OCI-LY7 (cell line): Measurements from ENCODE around the gene MFAP2. TPM values are rescaled to one million over a fixed set of nuclear protein-coding genes. Genes with fewer than 3 reads are reported as not detected.

Source experiments
- BruUV-seq: library from RNA; stranded (reverse); fragments of 400-500 nt; replicated peaks from 2 replicates; lab custom pipeline; 2021; lab: Mats Ljungman, UMichigan
- CTCF ChIA-PET: fragments of 300-600 bp; sonication (Branson Sonifier 250); formaldehyde crosslinking; loops from one replicate; lab custom pipeline; 2022; ENCODE audit warnings: antibody characterized with exemption; ENCODE audit not compliant: unreplicated experiment; lab: Charles Lee
- POLR2A ChIA-PET: fragments of 300-600 bp; sonication (Branson Sonifier 250); formaldehyde crosslinking; loops from one replicate; lab custom pipeline; 2022; ENCODE audit warnings: antibody characterized with exemption; lab: Charles Lee
- DNase-seq: peaks from one replicate; pipeline ENCODE4 v3.0.0-alpha.2; 2015; ENCODE audit warnings: low spot score
- H2AFZ ChIP-seq: fragments of 200-600 bp; sonication (generic), shearing (Covaris generic); 2 replicates; pipeline ENCODE4 v1.6.1; 2014; ENCODE audit warnings: mild to moderate bottlenecking, antibody characterized with exemption, low read length, moderate library complexity
- H3K27ac ChIP-seq: fragments of 200-600 bp; sonication (generic); 2 replicates; pipeline ENCODE4 v1.5.1; 2014; ENCODE audit warnings: mixed run types, low read depth, mild to moderate bottlenecking, moderate library complexity, low read length, inconsistent platforms; ENCODE audit not compliant: poor library complexity, severe bottlenecking
- H3K36me3 ChIP-seq: fragments of 200-600 bp; sonication (generic); 2 replicates; pipeline ENCODE4 v1.6.1; 2014; ENCODE audit warnings: mild to moderate bottlenecking, antibody characterized with exemption, low read length, moderate library complexity, mixed read lengths; ENCODE audit not compliant: insufficient read depth
- H3K4me1 ChIP-seq: fragments of 200-600 bp; sonication (generic); 2 replicates; pipeline ENCODE4 v1.5.1; 2014; ENCODE audit warnings: mild to moderate bottlenecking, low read length; ENCODE audit not compliant: insufficient read depth, poor library complexity, severe bottlenecking
- H3K4me2 ChIP-seq: fragments of 200-600 bp; sonication (generic); 2 replicates; pipeline ENCODE4 v1.6.1; 2014; ENCODE audit warnings: mild to moderate bottlenecking, low read length
- H3K4me3 ChIP-seq: fragments of 200-600 bp; sonication (generic); 2 replicates; pipeline ENCODE4 v1.5.1; 2014; ENCODE audit warnings: mild to moderate bottlenecking, low read depth, low read length; ENCODE audit not compliant: poor library complexity, severe bottlenecking
- H3K79me2 ChIP-seq: fragments of 200-600 bp; sonication (generic); 2 replicates; pipeline ENCODE4 v1.6.1; 2016; ENCODE audit warnings: low read depth, mild to moderate bottlenecking, low read length, moderate library complexity, mixed read lengths; ENCODE audit not compliant: insufficient read depth
- H3K9me2 ChIP-seq: fragments of 200-600 bp; sonication (generic); 2 replicates; pipeline ENCODE4 v1.6.1; 2016; ENCODE audit warnings: mild to moderate bottlenecking, low read length, mixed read lengths; ENCODE audit not compliant: insufficient read depth
- H3K9me3 ChIP-seq: fragments of 200-600 bp; sonication (generic); 2 replicates; pipeline ENCODE4 v1.6.1; 2014; ENCODE audit warnings: mild to moderate bottlenecking, mixed run types, low read length, mixed read lengths
- H4K20me1 ChIP-seq: fragments of 200-600 bp; sonication (generic); 2 replicates; pipeline ENCODE4 v1.6.1; 2014; ENCODE audit warnings: mild to moderate bottlenecking, antibody characterized with exemption, low read length, moderate library complexity, mixed read lengths; ENCODE audit not compliant: insufficient read depth
- CTCF ChIP-seq: fragments of 200-600 bp; sonication (generic); conservative IDR thresholded peaks from 2 replicates; pipeline ENCODE4 v1.5.1; 2014; ENCODE audit warnings: mild to moderate bottlenecking, antibody characterized with exemption, low read length, moderate library complexity, mixed read lengths
- EZH2phosphoT487 ChIP-seq: fragments of 200-600 bp; sonication (generic); IDR thresholded peaks from 2 replicates; pipeline ENCODE4 v1.6.1; 2018; ENCODE audit warnings: low read depth, borderline replicate concordance, mild to moderate bottlenecking, mixed run types, antibody characterized with exemption, low read length, moderate library complexity, mixed read lengths
- intact Hi-C: fragments of 100-400 bp; cut with micrococcal nuclease; formaldehyde crosslinking; loops from one replicate; pipeline ENCODE4 v1.10.0; 2022; ENCODE audit not compliant: unreplicated experiment
- total RNA-seq, 2 experiments: library from RNA; depleted of rRNA in 1 of 2; stranded (reverse); fragments of >200 nt in 1 of 2; shearing (Covaris generic) in 1 of 2; gene quantifications; 2 replicates each; pipeline ENCODE4 v1.2.3, GENCODE V29; 2014 to 2022

The MFAP2 gene
- total RNA-seq, 2 experiments from 2014 or later = not detected

GRCh38 chr1:16986113-16986512 lies 5.7 kb upstream of the MFAP2 start:
- POLR2A ChIA-PET = no interaction called here
- BruUV-seq = TSS peak; percentile 65
- no peaks in the 10 kb centered on the region for H3K4me1 ChIP-seq

GRCh38 chr1:16984717-16985116 lies 4.3 kb upstream of the MFAP2 start:
- Histone ChIP-seq H3K4me2 (no peak overlapping the region), H4K20me1 (no peaks in the 10 kb centered on the region), H3K9me3 (no peaks in the 10 kb centered on the region), H3K79me2 (no peaks in the 10 kb centered on the region), H3K27ac (no peak overlapping the region), H3K36me3 (0 out of 2 replicates have a peak, but pooled peaks cover 5% of the 10 kb centered on the region), H3K9me2 (no peaks in the 10 kb centered on the region), H3K4me3 (no peak overlapping the region), H2AFZ (no peak overlapping the region), H3K4me1 (no peaks in the 10 kb centered on the region)
- intact Hi-C loops = no loop called here
- CTCF ChIA-PET = interaction anchor here (0.6 kb wide), 1 partner anchor 18 kb away, joined by 3 read pairs; no protein-coding TSS in a partner anchor
- no peak for TF ChIP-seq CTCF
- no peak for TF ChIP-seq EZH2phosphoT487
- DNase-seq = no peak
- BruUV-seq = no TSS peak
- POLR2A ChIA-PET = interaction anchor here (0.9 kb wide), 1 partner anchor 33 kb away, joined by 4 read pairs; no protein-coding TSS in a partner anchor

More at GRCh38 chr1:16986113-16986512, 5.7 kb upstream of the MFAP2 start:
- DNase-seq = no peak
- intact Hi-C loops = no loop called here
- H3K4me3 ChIP-seq = no peak overlapping the region
- no peak for TF ChIP-seq CTCF
- no peak for TF ChIP-seq EZH2phosphoT487
- H3K27ac ChIP-seq = no peak overlapping the region
- H4K20me1 ChIP-seq = no peaks in the 10 kb centered on the region
- no peak overlapping the region for H3K4me2 ChIP-seq
- H2AFZ ChIP-seq = no peak overlapping the region
- H3K9me2 ChIP-seq = no peaks in the 10 kb centered on the region
- no peaks in the 10 kb centered on the region for H3K79me2 ChIP-seq
- CTCF ChIA-PET = no interaction called here
- H3K9me3 ChIP-seq = no peaks in the 10 kb centered on the region
- H3K36me3 ChIP-seq = 0 out of 2 replicates have a peak, but pooled peaks cover 5% of the 10 kb centered on the region

DNA sequence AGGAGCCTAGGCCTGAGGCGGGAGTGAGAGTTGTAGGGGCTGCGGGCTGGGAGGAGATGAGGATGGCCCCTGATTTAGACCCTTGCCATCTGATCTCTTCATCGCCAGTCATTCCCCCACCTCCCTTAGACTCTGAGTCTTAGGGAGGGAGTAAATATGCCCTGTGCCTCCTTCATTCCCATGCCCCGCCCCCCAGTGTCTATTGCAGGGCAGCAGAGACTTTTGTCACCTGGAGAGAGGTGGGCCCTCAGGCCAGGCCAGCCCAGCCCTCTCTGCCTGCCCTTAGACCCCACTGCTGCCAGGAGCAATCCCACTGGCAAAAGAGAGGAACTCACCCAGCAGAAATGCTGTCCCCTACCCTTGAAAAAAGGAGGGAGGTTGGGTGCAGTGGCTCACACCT lies 3.2 kb upstream of the MFAP2 start:
- CTCF ChIA-PET = no interaction called here
- BruUV-seq = no TSS peak
- Histone ChIP-seq H3K4me2 (no peak overlapping the region), H3K9me3 (no peaks in the 10 kb centered on the region), H4K20me1 (no peaks in the 10 kb centered on the region), H3K4me3 (no peak overlapping the region), H3K36me3 (0 out of 2 replicates have a peak, but pooled peaks cover 5% of the 10 kb centered on the region), H3K27ac (no peak overlapping the region), H3K79me2 (no peaks in the 10 kb centered on the region), H3K9me2 (no peaks in the 10 kb centered on the region), H3K4me1 (no peaks in the 10 kb centered on the region), H2AFZ (no peak overlapping the region)
- POLR2A ChIA-PET = no interaction called here
- intact Hi-C loops = no loop called here
- DNase-seq = no peak
- no peak for TF ChIP-seq CTCF
- no peak for TF ChIP-seq EZH2phosphoT487
